ENCODE measurements around the gene TMEM239.

- no peak for TF ChIP-seq CTCF (IDR thresholded peaks at IDR 0.05)
- no peak for TF ChIP-seq EP300 (IDR thresholded peaks at IDR 0.05)
Measured at GRCh38 chr20:2865101-2865500, 48.9 kb downstream of the TMEM239 start.
